HG03460 (cell line): ENCODE measurements around the gene RBX1.
A peak's percentile ranks its signal among the peaks of the same experiment; 100 is the strongest.
"Not testable (repeated sequence)": the region's sequence is repeated elsewhere in the genome, so short reads cannot be mapped to it uniquely, and the experiment has no call there.

Experiments
- ATAC-seq: cut with Tn5 transposase; IDR thresholded peaks from one replicate; pipeline ENCODE4 v1.9.1; 2021; ENCODE audit not compliant: unreplicated experiment

RBX1 gene

GRCh38 chr22:40950962-40951794 is at the start of gene RBX1:
Gene RBX1, plus strand, starts transcription at chr22:40951378. Its CDS starts 21 bp downstream, at chr22:40951399.
- ATAC-seq = peak; percentile 70

GRCh38 chr22:40904101-40904500 is 47.1 kb upstream of the RBX1 start:
- no peak for ATAC-seq

- no peak for ATAC-seq
Observed at GRCh38 chr22:40908895-40909294, 42.3 kb upstream of the RBX1 start.

GRCh38 chr22:40911772-40912171 is 39.4 kb upstream of the RBX1 start:
- no peak for ATAC-seq

GRCh38 chr22:40912987-40913386 is 38.2 kb upstream of the RBX1 start:
- ATAC-seq = not testable (repeated sequence)

GRCh38 chr22:40919446-40919845 is 31.7 kb upstream of the RBX1 start:
- no peak for ATAC-seq

GRCh38 chr22:40920526-40920925 is 30.7 kb upstream of the RBX1 start:
- ATAC-seq = no peak

GRCh38 chr22:40922484-40923303 is 28.5 kb upstream of the RBX1 start:
- ATAC-seq = no peak

- no peak for ATAC-seq
Observed at GRCh38 chr22:40928657-40929056, 22.5 kb upstream of the RBX1 start.

GRCh38 chr22:40932396-40932795 is 18.8 kb upstream of the RBX1 start:
- no peak for ATAC-seq

GRCh38 chr22:40939202-40939601 is 12.0 kb upstream of the RBX1 start:
- ATAC-seq = no peak

GRCh38 chr22:40951795-40952605 is 822 bp downstream of the RBX1 start:
- ATAC-seq = no peak

GRCh38 chr22:40953471-40953870 is 2.3 kb downstream of the RBX1 start:
- no peak for ATAC-seq

- no peak for ATAC-seq
Observed at GRCh38 chr22:40954113-40954512, 2.9 kb downstream of the RBX1 start.

GRCh38 chr22:40955571-40955970 is 4.4 kb downstream of the RBX1 start:
- no peak for ATAC-seq

- no peak for ATAC-seq
Observed at GRCh38 chr22:40957601-40958000, 6.4 kb downstream of the RBX1 start.

- no peak for ATAC-seq
Observed at GRCh38 chr22:40958299-40958698, 7.1 kb downstream of the RBX1 start.

- ATAC-seq = no peak
Observed at GRCh38 chr22:40960145-40960544, 9.0 kb downstream of the RBX1 start.

GRCh38 chr22:40965936-40966725 is 15.0 kb downstream of the RBX1 start:
- no peak for ATAC-seq

GRCh38 chr22:40966726-40967085 is 15.5 kb downstream of the RBX1 start:
- ATAC-seq = no peak
